GM19438 (cell line): ENCODE data around the gene PROSER3.
"Not testable (repeated sequence)": the region's sequence is repeated elsewhere in the genome, so short reads cannot be mapped to it uniquely, and the experiment has no call there.

Experiments
- ATAC-seq: cut with Tn5 transposase; IDR thresholded peaks from one replicate; pipeline ENCODE4 v1.9.1; 2021; ENCODE audit warnings: low read depth; ENCODE audit not compliant: unreplicated experiment

PROSER3 gene

DNA sequence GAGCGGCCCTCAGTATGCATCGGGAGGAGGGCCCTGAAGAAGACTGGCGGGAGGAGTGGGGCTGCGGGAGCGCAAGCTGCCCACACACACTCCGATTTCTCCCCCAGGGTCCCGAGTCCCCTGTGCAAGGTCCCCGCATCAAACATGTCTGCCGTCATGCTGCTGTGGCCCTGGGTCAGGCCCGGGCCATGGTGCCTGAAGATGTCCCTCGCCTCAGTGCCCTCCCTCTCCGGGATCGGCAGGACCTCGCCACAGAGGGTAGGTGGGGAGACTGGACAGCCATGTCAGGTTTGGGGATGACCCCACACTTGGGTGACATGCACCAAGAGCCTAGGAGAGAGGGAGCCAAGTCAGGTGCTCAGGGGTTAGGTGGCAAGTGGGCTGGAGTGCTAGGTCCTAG is 35.5 kb upstream of the PROSER3 start:
- ATAC-seq = no peak

DNA sequence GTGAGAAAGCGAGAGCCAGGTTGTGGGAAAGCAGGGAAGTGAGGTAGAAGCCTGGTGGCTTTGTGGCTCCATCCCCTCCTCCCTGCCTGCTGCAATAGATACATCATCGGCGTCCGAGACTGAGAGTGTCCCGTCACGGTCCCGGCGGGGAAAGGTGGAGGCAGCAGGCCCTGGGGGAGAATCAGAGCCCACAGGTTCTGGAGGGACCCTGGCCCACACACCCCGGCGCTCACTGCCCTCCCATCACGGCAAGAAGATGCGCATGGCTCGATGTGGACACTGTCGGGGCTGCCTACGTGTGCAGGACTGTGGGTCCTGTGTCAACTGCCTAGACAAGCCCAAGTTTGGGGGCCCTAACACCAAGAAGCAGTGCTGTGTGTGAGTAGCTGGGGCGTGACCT is 35.1 kb upstream of the PROSER3 start:
- no peak for ATAC-seq

DNA sequence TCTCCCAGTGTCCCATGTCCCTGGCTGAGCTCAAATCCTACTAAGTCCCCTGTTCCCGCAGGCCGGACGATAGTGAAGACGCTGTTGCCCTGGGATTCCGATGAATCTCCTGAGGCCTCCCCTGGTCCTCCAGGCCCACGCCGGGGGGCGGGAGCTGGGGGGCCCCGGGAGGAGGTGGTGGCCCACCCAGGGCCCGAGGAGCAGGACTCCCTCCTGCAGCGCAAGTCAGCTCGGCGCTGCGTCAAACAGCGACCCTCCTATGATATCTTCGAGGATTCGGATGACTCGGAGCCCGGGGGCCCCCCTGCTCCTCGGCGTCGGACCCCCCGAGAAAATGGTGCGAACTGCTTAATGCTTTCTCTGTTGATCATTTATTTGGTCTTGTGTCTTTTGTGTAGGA is 34.3 kb upstream of the PROSER3 start:
- no peak for ATAC-seq

DNA sequence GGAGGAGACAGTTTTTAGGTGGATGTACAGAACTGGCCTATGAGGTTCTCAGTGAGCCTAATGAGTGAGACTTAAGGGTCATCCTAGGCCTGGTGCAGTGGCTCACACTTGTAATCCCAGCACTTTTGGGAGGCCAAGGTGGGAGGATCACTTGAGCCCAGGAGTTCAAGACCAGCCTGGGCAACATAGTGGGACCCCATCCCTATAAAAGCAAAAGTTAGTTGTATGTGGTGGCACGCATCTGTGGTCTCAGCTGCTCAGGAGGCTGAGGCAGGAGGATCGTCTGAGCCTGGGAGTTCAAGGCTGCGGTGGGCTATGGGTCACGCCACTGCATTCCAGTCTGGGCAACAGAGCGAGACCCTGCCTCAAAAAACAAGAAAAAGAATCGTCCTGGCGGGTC is 33.8 kb upstream of the PROSER3 start:
- ATAC-seq = not testable (repeated sequence)

DNA sequence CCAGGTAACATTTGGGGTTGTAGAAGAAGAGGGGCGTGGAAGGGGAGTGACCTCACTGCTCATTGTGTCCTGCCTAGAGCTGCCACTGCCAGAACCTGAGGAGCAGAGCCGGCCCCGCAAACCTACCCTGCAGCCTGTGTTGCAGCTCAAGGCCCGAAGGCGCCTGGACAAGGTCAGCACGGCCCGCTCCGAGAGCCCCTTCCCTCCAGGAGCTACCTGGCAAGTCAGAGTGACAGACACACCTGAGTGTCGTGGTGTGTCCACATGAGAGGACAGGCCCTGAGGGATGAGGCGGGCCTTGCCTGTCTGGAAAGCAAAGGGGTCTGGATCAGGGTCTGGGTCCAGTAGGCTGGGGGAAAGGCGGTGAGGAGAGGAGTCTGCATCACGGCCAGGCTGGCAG is 33.4 kb upstream of the PROSER3 start:
- no peak for ATAC-seq

DNA sequence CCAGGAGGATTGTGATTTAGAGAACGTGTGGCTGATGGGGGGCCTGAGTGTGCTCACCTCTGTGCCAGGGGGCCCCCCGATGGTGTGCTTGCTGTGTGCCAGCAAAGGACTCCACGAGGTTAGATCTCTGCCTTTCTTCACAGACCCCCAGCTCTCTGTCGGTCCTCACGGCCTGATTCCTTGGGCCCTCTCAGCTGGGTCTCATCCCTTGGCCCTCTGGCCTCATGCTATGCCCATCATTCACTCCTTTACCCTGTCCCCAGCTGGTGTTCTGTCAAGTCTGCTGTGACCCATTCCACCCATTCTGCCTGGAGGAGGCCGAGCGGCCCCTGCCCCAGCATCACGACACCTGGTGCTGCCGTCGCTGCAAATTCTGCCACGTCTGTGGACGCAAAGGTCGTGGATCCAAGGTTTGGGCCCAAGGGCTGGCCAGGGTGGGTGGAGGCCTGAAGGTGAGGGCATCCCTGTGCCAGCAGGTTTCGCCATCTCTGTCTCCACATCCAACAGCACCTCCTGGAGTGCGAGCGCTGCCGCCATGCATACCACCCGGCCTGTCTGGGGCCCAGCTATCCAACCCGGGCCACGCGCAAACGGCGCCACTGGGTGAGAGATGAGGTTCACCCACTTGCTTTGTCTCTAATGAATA is 32.6 kb upstream of the PROSER3 start:
- ATAC-seq = no peak

DNA sequence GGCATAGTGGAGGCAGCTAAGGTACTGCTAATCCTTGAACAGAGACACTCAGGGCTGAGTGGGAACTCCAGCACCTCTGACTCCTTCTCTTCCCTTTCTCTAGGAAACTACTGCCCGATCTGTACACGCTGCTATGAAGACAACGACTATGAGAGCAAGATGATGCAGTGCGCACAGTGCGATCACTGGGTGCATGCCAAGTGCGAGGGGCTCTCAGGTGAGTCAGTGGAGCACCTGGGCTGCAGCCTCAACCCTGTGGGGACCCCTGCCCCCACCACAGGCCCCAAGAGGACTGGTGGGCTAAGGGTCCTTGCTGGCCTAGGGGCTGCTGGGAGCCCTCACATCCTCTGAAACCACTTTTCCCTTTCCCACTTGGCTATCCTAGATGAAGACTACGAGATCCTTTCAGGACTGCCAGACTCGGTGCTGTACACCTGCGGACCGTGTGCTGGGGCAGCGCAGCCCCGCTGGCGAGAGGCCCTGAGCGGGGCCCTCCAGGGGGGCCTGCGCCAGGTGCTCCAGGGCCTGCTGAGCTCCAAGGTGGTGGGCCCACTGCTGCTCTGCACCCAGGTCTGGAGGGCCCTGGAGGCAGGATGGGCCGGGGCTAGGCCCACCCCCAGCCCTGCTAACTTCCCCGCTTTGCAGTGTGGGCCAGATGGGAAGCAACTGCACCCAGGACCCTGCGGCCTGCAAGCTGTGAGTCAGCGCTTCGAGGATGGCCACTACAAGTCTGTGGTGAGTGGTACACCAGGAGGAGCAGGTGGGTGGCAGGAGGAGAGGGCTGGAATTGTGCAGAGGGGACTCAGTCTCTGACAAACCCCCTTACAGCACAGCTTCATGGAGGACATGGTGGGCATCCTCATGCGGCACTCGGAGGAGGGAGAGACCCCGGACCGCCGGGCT is 30.7 kb upstream of the PROSER3 start:
- no peak for ATAC-seq

DNA sequence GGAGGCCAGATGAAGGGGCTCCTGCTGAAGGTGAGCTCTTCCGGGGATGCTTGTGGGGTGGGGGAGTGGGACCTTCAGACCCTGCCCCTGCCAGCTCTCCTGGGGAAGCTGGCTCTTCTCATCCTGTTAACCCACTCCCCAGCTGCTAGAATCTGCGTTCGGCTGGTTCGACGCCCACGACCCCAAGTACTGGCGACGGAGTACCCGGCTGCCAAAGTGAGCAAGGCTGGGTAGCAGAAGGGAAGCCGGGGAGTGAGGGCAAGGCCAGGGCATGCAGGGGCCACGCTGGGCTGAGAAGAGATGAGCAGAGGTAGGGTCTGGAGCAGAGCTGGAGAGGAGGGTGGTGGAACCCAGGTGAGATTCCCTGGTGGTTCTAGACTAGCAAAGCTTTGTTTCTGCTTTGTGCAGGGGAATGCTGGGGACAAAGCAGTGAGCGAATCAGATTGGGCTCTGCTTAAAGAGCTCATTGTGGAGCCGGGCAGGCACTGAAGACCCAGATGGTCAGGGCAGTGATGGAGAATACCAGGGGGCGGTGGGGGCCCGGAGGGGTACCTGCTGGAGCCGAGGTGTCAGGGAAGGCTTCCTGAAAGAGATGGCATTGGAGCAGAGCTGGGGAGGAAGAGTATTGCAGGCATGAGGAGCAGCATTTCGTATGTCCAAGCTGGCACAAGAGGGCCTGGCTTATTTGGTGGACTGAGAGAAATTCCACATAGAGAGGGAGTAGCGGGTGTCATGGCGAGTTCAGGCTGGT is 29.8 kb upstream of the PROSER3 start:
- no peak for ATAC-seq

DNA sequence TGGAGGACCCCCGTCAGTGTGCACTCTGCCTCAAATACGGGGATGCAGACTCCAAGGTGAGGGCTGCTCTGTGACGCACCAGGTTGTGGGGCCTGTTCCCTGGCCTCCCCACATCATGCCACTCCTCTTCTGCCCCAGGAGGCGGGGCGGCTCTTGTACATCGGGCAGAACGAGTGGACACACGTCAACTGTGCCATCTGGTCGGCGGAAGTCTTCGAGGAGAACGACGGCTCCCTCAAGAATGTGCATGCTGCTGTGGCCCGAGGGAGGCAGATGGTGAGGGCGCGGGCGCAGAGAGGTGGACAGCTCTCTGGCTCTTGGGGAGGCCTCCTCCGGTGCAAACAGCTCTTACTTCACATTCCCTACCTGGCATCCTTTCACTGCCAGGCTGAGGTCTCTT is 29.0 kb upstream of the PROSER3 start:
- no peak for ATAC-seq

DNA sequence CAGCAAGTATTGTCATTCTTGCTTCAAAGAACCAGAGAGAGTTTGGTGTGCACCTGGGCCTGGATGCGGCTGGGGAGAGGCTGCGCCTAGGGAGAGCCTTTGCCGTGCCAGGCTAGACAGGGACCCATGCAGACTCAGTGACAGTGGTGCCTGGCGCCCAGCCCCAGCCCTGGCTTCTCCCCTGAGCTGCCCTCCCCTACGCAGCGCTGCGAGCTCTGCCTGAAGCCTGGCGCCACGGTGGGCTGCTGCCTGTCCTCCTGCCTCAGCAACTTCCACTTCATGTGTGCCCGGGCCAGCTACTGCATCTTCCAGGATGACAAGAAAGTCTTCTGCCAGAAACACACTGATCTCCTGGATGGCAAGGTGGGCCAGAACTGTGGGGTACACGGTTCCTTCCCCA is 28.2 kb upstream of the PROSER3 start:
- no peak for ATAC-seq

DNA sequence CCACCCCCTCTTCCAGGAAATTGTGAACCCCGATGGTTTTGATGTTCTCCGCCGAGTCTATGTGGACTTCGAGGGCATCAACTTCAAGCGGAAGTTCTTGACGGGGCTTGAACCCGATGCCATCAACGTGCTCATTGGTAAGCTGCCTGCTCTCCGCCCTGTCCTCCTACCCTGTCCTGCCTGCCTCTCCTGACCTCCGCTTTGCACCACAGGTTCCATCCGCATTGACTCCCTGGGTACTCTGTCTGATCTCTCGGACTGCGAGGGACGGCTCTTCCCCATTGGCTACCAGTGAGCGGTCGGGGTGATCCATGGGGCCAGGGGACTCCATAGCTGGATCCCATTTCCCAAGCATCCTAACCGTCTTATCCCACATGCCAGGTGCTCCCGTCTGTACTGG is 27.6 kb upstream of the PROSER3 start:
- no peak for ATAC-seq

DNA sequence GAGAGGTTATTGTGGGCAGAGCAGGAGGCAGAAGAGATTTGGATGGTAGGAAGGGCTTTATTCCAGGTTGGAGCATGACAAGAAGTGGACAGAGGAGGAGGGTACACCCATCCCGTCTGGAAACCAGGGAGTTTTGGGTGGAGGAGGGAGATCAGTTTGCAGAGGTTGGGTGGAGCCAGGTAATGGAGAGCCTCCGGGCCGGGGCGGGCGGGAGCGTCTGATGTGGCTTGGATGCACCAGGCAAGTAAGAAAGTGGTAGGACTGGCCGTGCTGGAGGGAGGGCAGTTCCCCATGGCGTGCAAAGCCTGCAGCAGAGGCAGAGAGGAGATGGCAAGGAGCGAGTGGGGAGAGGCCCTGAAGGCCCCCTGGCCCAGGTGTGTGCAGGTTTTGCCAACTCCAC is 26.6 kb upstream of the PROSER3 start:
- ATAC-seq = no peak

DNA sequence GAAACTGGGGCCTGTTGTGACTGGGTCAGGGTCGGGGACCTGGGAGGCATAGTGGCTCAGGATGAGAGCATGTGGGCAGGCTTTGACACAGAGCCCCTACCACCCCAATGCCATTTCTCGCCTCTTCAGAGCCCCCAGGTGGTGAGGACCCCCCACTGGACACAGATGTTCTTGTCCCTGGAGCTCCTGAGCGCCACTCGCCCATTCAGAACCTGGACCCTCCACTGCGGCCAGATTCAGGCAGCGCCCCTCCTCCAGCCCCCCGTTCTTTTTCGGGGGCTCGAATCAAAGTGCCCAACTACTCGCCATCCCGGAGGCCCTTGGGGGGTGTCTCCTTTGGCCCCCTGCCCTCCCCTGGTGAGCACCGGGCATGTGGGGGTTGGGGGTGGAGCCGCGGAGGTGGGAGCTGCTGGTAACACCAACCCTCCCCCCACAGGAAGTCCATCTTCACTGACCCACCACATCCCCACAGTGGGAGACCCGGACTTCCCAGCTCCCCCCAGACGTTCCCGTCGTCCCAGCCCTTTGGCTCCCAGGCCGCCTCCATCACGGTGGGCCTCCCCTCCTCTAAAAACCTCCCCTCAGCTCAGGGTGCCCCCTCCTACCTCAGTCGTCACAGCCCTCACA is 26.1 kb upstream of the PROSER3 start:
- no peak for ATAC-seq

DNA sequence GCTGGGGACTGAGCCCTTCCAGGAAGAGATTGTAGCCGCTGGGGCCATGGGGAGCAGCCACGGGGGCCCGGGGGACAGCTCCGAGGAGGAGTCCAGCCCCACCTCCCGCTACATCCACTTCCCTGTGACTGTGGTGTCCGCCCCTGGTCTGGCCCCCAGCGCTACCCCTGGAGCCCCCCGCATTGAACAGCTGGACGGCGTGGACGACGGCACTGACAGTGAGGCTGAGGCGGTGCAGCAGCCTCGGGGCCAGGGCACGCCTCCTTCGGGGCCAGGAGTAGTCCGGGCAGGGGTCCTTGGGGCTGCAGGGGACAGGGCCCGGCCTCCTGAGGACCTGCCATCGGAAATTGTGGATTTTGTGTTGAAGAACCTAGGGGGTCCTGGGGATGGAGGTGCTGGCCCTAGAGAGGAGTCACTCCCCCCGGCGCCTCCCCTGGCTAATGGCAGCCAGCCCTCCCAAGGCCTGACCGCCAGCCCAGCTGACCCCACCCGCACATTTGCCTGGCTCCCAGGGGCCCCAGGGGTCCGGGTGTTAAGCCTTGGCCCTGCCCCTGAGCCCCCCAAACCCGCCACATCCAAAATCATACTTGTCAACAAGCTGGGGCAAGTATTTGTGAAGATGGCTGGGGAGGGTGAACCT is 25.3 kb upstream of the PROSER3 start:
- no peak for ATAC-seq

DNA sequence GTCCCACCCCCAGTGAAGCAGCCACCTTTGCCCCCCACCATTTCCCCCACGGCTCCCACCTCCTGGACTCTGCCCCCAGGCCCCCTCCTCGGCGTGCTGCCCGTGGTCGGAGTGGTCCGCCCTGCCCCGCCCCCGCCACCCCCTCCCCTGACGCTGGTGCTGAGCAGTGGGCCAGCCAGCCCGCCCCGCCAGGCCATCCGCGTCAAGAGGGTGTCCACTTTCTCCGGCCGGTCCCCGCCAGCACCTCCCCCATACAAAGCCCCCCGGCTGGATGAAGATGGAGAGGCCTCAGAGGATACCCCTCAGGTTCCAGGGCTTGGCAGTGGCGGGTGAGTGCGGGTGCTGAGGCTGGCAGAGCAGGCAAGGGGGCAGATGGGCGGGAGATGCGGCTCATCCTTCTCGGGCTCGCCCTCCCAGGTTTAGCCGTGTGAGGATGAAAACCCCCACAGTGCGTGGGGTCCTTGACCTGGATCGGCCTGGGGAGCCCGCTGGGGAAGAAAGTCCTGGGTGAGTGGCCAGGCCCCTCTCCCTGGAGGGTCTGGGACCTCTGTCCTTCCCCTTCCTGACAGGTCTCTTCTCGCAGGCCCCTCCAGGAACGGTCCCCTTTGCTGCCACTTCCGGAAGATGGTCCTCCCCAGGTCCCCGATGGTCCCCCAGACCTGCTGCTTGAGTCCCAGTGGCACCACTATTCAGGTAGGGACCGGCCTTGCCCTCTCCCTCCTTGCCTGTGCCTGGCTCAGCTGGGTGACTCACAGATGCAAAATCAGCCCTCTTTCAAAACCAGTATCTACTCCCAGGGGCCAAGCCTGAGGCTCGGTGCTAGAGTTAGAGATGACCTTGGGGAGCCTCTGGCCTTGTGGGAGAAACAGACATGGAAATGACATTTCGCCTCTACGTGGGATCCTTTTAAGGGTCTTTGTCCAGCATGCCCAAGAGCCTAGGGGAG is 24.5 kb upstream of the PROSER3 start:
- no peak for ATAC-seq

DNA sequence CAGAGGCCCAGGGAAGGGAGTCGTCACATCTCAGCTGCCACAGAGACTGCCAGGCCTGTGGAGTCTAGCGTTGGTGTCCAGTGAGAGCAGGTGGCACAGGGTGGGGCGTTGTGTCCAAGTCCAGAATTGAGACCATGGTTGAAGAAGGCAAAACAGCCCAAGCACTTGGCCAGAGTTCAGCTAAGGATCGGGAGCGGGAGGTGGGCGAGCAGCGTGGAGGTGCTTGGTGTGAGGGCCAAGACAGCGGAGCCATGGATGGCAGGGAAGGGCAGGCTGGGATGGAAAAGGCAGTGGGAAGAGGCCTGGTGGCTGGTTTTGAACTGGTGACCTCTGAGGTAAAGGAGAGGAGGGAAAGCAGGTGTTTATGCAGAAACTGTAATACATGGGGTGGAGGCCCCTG is 23.7 kb upstream of the PROSER3 start:
- no peak for ATAC-seq

DNA sequence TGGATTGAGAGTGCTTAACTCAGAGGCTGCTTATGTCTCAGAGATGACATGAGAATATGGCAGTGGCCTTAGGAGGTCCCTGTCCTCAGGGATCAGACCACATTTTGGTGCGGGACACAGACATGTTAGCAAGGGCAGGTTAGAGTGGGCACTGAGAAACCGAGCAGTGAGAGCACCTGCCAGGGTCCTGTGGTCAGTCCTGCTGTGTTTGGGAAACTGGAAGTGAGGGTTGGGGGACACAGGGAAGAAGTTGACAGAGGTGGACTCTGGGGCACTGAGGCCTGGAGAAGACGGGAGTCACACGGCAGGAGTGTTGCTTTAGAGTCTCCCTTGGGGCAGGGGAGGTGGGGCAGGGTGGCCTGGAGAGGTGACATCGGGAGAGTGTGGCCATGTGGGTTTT is 23.1 kb upstream of the PROSER3 start:
- ATAC-seq = no peak

DNA sequence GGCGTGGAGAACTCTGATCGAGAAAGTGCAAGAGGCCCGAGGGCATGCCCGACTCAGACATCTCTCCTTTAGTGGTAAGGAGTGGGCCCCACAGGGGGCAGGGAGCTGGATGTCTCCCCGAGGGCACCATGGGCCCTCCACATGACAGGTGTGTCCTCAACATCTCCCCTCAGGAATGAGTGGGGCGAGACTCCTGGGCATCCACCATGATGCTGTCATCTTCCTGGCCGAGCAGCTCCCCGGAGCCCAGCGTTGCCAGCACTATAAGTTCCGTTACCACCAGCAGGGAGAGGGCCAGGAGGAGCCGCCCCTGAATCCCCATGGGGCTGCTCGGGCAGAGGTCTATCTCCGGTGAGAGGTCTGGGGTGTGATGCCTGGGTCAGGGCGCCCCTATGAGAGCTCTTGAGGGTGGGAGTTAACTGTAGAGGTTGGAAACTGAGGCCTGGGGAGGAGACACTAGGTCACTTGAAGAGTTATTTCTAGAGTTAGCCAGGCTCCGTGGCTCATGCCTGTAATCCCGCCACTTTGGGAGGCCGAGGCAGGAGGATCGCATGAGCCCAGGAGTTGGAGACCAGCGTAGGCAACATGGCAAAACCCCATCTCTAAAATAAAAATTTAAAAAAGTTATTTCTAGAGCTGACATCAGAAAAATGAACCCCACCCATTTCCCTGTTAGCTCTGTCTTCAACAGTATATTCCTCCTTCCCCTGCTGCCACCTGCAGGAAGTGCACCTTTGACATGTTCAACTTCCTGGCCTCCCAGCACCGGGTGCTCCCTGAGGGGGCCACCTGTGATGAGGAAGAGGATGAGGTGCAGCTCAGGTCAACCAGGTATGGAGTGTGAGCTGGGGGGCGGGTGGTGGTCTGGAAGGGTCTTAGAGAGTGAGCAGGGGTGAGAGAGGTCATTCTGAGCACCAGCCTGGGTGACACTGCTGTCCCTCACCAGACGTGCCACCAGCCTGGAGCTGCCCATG is 20.8 kb upstream of the PROSER3 start:
- no peak for ATAC-seq
